Measurements from ENCODE around the gene ATP11C. TPM values are rescaled to one million over a fixed set of nuclear protein-coding genes. Genes with fewer than 3 reads are reported as not detected.

ATP11C gene
- polyA plus RNA-seq, 3 donors, result 1.6 to 6.7 (median 2.5) TPM

GRCh38 chrX:139869796-139870195, 63.1 kb downstream of the ATP11C start:
- no CpG with 5 or more reads among the region's 1 CpG for WGBS (ENCODE audit: insufficient coverage)
- no peak overlapping the region for H3K27ac ChIP-seq (ENCODE audit: low read depth in 1 of 2, low read length in 2 of 2)

GRCh38 chrX:139864640-139865039, 68.2 kb downstream of the ATP11C start:
- Histone ChIP-seq H4K20me1 (ENCODE audit: insufficient read depth, low read length) (no peaks in the 10 kb centered on the region), H3K9me3 (replicated peaks in 1 of 2; ENCODE audit: control insufficient read depth in 1 of 2, insufficient read depth in 1 of 2, low read length in 2 of 2) (no peaks in the 10 kb centered on the region), H3K4me3 (replicated peaks in 1 of 3; ENCODE audit: low read depth in 2 of 3, low read length in 3 of 3) (no peak overlapping the region), H2AFZ (ENCODE audit: insufficient read depth, low read depth, low read length, poor library complexity, severe bottlenecking) (no peak overlapping the region), H3K36me3 (replicated peaks in 1 of 2; ENCODE audit: control insufficient read depth in 1 of 2, insufficient read depth in 2 of 2, low read length in 2 of 2) (no peaks in the 10 kb centered on the region), H3K27ac (ENCODE audit: low read depth in 1 of 2, low read length in 2 of 2) (no peak overlapping the region), H3K27me3 (ENCODE audit: control insufficient read depth in 2 of 2, insufficient read depth in 2 of 2, low read length in 2 of 2) (no peaks in the 10 kb centered on the region), H3K79me2 (ENCODE audit: insufficient read depth, low read length) (no peaks in the 10 kb centered on the region), H3K4me1 (ENCODE audit: control insufficient read depth in 1 of 2, insufficient read depth in 2 of 2, low read length in 2 of 2) (no peaks in the 10 kb centered on the region), H3K4me2 (replicated peaks; ENCODE audit: extremely low read depth, low read length, poor library complexity, severe bottlenecking) (no peak overlapping the region), H3K9ac (ENCODE audit: insufficient read depth, low read length, poor library complexity, severe bottlenecking) (no peak overlapping the region)
- H3K36me3 Mint-ChIP-seq, result peaks cover 2% of the 10 kb centered on the region in 2 donors
- WGBS (ENCODE audit: insufficient coverage), result 100% methylated on average over 1 of the region's 3 CpGs
- H3K27me3 Mint-ChIP-seq (ENCODE audit: low read depth in 3 of 3), result no peaks in the 10 kb centered on the region
- intact Hi-C loops (cut with micrococcal nuclease), result no loop called here
- no peaks in the 10 kb centered on the region for H3K4me1 Mint-ChIP-seq
- no peak overlapping the region for H3K27ac Mint-ChIP-seq
- no peak for DNase-seq
- H3K9me3 Mint-ChIP-seq, result peaks cover 0 to 2% (median 0%) of the 10 kb centered on the region in 7 donors
- no peak for TF ChIP-seq CTCF (IDR thresholded peaks at IDR 0.05)
- no peak overlapping the region for H3K4me3 Mint-ChIP-seq

More at GRCh38 chrX:139869796-139870195, 63.1 kb downstream of the ATP11C start:
- Histone ChIP-seq H3K9ac (ENCODE audit: insufficient read depth, low read length, poor library complexity, severe bottlenecking) (no peak overlapping the region), H3K4me2 (replicated peaks; ENCODE audit: extremely low read depth, low read length, poor library complexity, severe bottlenecking) (no peak overlapping the region), H3K36me3 (replicated peaks in 1 of 2; ENCODE audit: control insufficient read depth in 1 of 2, insufficient read depth in 2 of 2, low read length in 2 of 2) (no peaks in the 10 kb centered on the region), H3K79me2 (ENCODE audit: insufficient read depth, low read length) (no peaks in the 10 kb centered on the region), H3K4me1 (ENCODE audit: control insufficient read depth in 1 of 2, insufficient read depth in 2 of 2, low read length in 2 of 2) (peaks cover 0 to 4% of the 10 kb centered on the region in 2 donors), H3K27me3 (ENCODE audit: control insufficient read depth in 2 of 2, insufficient read depth in 2 of 2, low read length in 2 of 2) (no peaks in the 10 kb centered on the region), H3K9me3 (replicated peaks in 1 of 2; ENCODE audit: control insufficient read depth in 1 of 2, insufficient read depth in 1 of 2, low read length in 2 of 2) (no peaks in the 10 kb centered on the region), H4K20me1 (ENCODE audit: insufficient read depth, low read length) (no peaks in the 10 kb centered on the region), H2AFZ (ENCODE audit: insufficient read depth, low read depth, low read length, poor library complexity, severe bottlenecking) (no peak overlapping the region), H3K4me3 (replicated peaks in 1 of 3; ENCODE audit: low read depth in 2 of 3, low read length in 3 of 3) (no peak overlapping the region)
- no peaks in the 10 kb centered on the region for H3K27me3 Mint-ChIP-seq (ENCODE audit: low read depth in 3 of 3)
- H3K4me1 Mint-ChIP-seq, result peaks cover 4% of the 10 kb centered on the region
- DNase-seq, result no peak
- H3K36me3 Mint-ChIP-seq, result peaks cover 5 to 6% of the 10 kb centered on the region in 2 donors
- TF ChIP-seq CTCF (IDR thresholded peaks at IDR 0.05), result no peak
- intact Hi-C loops (cut with micrococcal nuclease), result no loop called here
- H3K9me3 Mint-ChIP-seq, result peaks cover 0 to 3% (median 0%) of the 10 kb centered on the region in 7 donors
- no peak overlapping the region for H3K4me3 Mint-ChIP-seq
- no peak overlapping the region for H3K27ac Mint-ChIP-seq
